MM.1S (cell line): ENCODE results near the gene ARHGEF7.

ENCODE experiments used
- DNase-seq: peaks from one replicate; pipeline ENCODE4 v3.0.0-alpha.2; 2015
- H2AFZ ChIP-seq: fragments of 300-600 bp; sonication (generic); 2 replicates; pipeline ENCODE4 v1.6.0; 2016; ENCODE audit warnings: antibody characterized with exemption, low read length
- H3F3A ChIP-seq: fragments of 300-600 bp; sonication (generic); 2 replicates; pipeline ENCODE4 v1.6.1; 2016; ENCODE audit warnings: mild to moderate bottlenecking, antibody characterized with exemption, low read length, moderate library complexity, mixed read lengths; ENCODE audit not compliant: insufficient read depth
- H3K27ac ChIP-seq: fragments of 300-600 bp; sonication (generic); 2 replicates; pipeline ENCODE4 v1.5.1; 2016; ENCODE audit warnings: mild to moderate bottlenecking, low read length
- H3K27me3 ChIP-seq: fragments of 300-600 bp; sonication (generic); replicated peaks from 2 replicates; pipeline ENCODE4 v1.6.0; 2016; ENCODE audit warnings: low read length; ENCODE audit not compliant: insufficient read depth
- H3K36me3 ChIP-seq: fragments of 300-600 bp; sonication (generic); replicated peaks from 2 replicates; pipeline ENCODE4 v1.6.1; 2016; ENCODE audit warnings: mild to moderate bottlenecking, low read length, mixed read lengths; ENCODE audit not compliant: insufficient read depth
- H3K4me1 ChIP-seq: fragments of 300-600 bp; sonication (generic); 2 replicates; pipeline ENCODE4 v1.6.1; 2016; ENCODE audit warnings: low read length, mixed read lengths
- H3K4me2 ChIP-seq: fragments of 300-600 bp; sonication (generic); 2 replicates; pipeline ENCODE4 v1.6.0; 2016; ENCODE audit warnings: low read depth, low read length
- H3K4me3 ChIP-seq: fragments of 300-600 bp; sonication (generic); 2 replicates; pipeline ENCODE4 v1.5.1; 2016; ENCODE audit warnings: low read length, mixed read lengths
- H3K79me2 ChIP-seq: fragments of 300-600 bp; sonication (generic); 2 replicates; pipeline ENCODE4 v1.6.1; 2016; ENCODE audit warnings: mixed run types, low read length, mixed read lengths
- H3K9ac ChIP-seq: fragments of 300-600 bp; sonication (generic); 2 replicates; pipeline ENCODE4 v1.6.1; 2016; ENCODE audit warnings: low read length, mixed read lengths
- H3K9me2 ChIP-seq: fragments of 300-600 bp; sonication (generic); replicated peaks from 2 replicates; pipeline ENCODE4 v1.6.1; 2016; ENCODE audit warnings: mild to moderate bottlenecking, low read length, mixed read lengths; ENCODE audit not compliant: insufficient read depth
- H3K9me3 ChIP-seq: fragments of 300-600 bp; sonication (generic); replicated peaks from 2 replicates; pipeline ENCODE4 v1.6.1; 2016; ENCODE audit warnings: mild to moderate bottlenecking, low read length, mixed read lengths; ENCODE audit not compliant: insufficient read depth
- H4K20me1 ChIP-seq: fragments of 300-600 bp; sonication (generic); 2 replicates; pipeline ENCODE4 v1.6.1; 2016; ENCODE audit warnings: mild to moderate bottlenecking, low read length, moderate library complexity, mixed read lengths; ENCODE audit not compliant: insufficient read depth
- EZH2 ChIP-seq: fragments of 300-600 bp; sonication (generic); optimal IDR thresholded peaks from 2 replicates; pipeline ENCODE3; 2017; ENCODE audit warnings: low read depth, mild to moderate bottlenecking, antibody characterized with exemption, low read length, mixed read lengths
- EZH2phosphoT487 ChIP-seq: fragments of 300-600 bp; sonication (generic); IDR thresholded peaks from 2 replicates; pipeline ENCODE4 v1.6.1; 2018; ENCODE audit warnings: antibody characterized with exemption, low read length
- TF ChIP-seq, protein P1 (sequence below): fragments of 300-600 bp; sonication (generic); IDR thresholded peaks from 2 replicates; pipeline ENCODE4 v1.5.1; 2016; ENCODE audit warnings: antibody characterized with exemption, low read length, mixed read lengths

The ARHGEF7 gene

GRCh38 chr13:111132948-111133347 is 17.8 kb downstream of the ARHGEF7 start:
- H4K20me1 ChIP-seq, result no peaks in the 10 kb centered on the region
- H3K79me2 ChIP-seq, result no peaks in the 10 kb centered on the region
- no peak overlapping the region for H3K4me3 ChIP-seq
- no peak for DNase-seq
- TF ChIP-seq EZH2, result no peak
- no peaks in the 10 kb centered on the region for H3K9me3 ChIP-seq
- H3K27me3 ChIP-seq, result no peaks in the 10 kb centered on the region
- H3K36me3 ChIP-seq, result no peaks in the 10 kb centered on the region
- no peaks in the 10 kb centered on the region for H3F3A ChIP-seq
- no peak overlapping the region for H3K9ac ChIP-seq
- no peaks in the 10 kb centered on the region for H3K4me1 ChIP-seq
- no peak overlapping the region for H3K27ac ChIP-seq
- H3K9me2 ChIP-seq, result no peaks in the 10 kb centered on the region
- no peak overlapping the region for H3K4me2 ChIP-seq
- H2AFZ ChIP-seq, result no peak overlapping the region

DNA sequence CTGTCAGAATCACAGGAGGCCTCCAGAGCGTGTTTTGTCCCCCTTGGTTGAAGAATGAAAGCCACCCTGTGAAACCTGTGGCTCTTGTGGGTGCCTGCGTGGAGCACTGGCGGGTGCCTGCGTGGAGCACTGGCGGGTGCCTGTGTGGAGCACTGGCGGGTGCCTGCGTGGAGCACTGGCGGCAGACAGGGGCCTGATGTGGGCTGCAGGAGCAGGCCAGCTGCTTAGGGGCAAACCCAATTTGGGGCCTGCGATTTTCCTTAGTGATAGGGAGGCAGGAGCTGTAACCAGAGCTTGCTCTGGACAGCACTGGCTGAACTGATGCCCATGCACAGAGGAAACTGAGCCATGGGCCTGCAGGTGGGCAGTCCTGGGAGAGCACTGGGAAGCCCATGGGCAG is 24.3 kb downstream of the ARHGEF7 start:
- Histone ChIP-seq H4K20me1 (no peaks in the 10 kb centered on the region), H3K4me3 (no peak overlapping the region), H3K27me3 (no peaks in the 10 kb centered on the region), H2AFZ (no peak overlapping the region), H3F3A (no peaks in the 10 kb centered on the region), H3K79me2 (no peaks in the 10 kb centered on the region), H3K27ac (no peak overlapping the region), H3K9me3 (no peaks in the 10 kb centered on the region), H3K9me2 (no peaks in the 10 kb centered on the region), H3K4me1 (no peaks in the 10 kb centered on the region), H3K4me2 (no peak overlapping the region), H3K36me3 (no peaks in the 10 kb centered on the region), H3K9ac (no peak overlapping the region)
- TF ChIP-seq, protein P1, sequence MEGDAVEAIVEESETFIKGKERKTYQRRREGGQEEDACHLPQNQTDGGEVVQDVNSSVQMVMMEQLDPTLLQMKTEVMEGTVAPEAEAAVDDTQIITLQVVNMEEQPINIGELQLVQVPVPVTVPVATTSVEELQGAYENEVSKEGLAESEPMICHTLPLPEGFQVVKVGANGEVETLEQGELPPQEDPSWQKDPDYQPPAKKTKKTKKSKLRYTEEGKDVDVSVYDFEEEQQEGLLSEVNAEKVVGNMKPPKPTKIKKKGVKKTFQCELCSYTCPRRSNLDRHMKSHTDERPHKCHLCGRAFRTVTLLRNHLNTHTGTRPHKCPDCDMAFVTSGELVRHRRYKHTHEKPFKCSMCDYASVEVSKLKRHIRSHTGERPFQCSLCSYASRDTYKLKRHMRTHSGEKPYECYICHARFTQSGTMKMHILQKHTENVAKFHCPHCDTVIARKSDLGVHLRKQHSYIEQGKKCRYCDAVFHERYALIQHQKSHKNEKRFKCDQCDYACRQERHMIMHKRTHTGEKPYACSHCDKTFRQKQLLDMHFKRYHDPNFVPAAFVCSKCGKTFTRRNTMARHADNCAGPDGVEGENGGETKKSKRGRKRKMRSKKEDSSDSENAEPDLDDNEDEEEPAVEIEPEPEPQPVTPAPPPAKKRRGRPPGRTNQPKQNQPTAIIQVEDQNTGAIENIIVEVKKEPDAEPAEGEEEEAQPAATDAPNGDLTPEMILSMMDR, result no peak
- no peak for TF ChIP-seq EZH2phosphoT487
- no peak for TF ChIP-seq EZH2
- DNase-seq, result no peak

DNA sequence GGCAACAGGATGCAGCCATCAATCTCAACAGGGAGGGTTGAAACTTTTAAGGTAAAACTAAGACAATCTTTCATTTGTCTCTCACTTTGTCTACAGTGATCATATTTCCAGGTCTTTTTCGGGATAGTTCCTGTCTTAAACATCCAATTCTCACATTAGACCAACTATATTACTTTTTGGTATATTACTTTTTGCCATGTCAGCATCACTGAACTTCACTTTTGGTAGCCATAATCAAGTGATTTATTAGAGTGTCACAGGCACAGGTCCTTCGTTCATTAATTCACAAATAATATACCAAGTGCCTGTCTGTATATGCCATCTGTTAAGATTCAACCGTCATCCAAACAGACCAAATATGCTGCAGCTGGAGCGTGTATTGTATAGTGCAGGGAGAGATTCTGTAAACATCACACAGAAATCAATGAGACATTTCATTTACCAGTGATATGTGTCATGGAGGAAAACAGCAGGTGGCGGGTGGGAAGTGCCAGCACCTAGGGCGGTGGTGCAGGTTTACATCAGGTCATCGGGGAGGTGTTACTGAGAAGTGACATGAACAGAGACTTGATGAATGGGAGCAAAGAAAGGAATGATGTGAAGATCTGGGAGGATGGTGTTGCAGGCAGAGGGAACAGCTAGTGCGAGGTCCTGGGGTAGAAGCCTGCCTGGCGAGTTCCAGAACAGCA is 24.9 kb downstream of the ARHGEF7 start:
- Histone ChIP-seq H3K4me3 (no peak overlapping the region), H3K27ac (no peak overlapping the region), H3K4me1 (no peaks in the 10 kb centered on the region), H3F3A (no peaks in the 10 kb centered on the region), H3K9me3 (no peaks in the 10 kb centered on the region), H3K4me2 (no peak overlapping the region), H3K36me3 (no peaks in the 10 kb centered on the region), H3K79me2 (no peaks in the 10 kb centered on the region), H3K9ac (no peak overlapping the region), H2AFZ (no peak overlapping the region), H3K9me2 (no peaks in the 10 kb centered on the region), H3K27me3 (no peaks in the 10 kb centered on the region), H4K20me1 (no peaks in the 10 kb centered on the region)
- TF ChIP-seq EZH2phosphoT487, result no peak
- TF ChIP-seq, protein P1, result no peak
- no peak for TF ChIP-seq EZH2
- DNase-seq, result no peak

- TF ChIP-seq EZH2phosphoT487, result no peak
- TF ChIP-seq, protein P1, result no peak
- TF ChIP-seq EZH2, result no peak
- no peaks in the 10 kb centered on the region for H4K20me1 ChIP-seq
- H3K9ac ChIP-seq, result no peak overlapping the region
- H3K9me3 ChIP-seq, result no peaks in the 10 kb centered on the region
- no peak for DNase-seq
- no peak overlapping the region for H3K4me2 ChIP-seq
- no peak overlapping the region for H2AFZ ChIP-seq
- no peaks in the 10 kb centered on the region for H3K27me3 ChIP-seq
- no peak overlapping the region for H3K4me3 ChIP-seq
- no peaks in the 10 kb centered on the region for H3K36me3 ChIP-seq
- H3F3A ChIP-seq, result no peaks in the 10 kb centered on the region
- H3K4me1 ChIP-seq, result no peaks in the 10 kb centered on the region
- no peaks in the 10 kb centered on the region for H3K9me2 ChIP-seq
- no peak overlapping the region for H3K27ac ChIP-seq
- no peaks in the 10 kb centered on the region for H3K79me2 ChIP-seq
These were observed 25.5 kb downstream of the ARHGEF7 start for GRCh38 chr13:111140562-111141105.
